NOMO-1 treated with dmso at 0.1 percent for 144 hours (cell line): ENCODE results near the gene DOLK.

ENCODE experiments used
- DNase-seq: peaks from one replicate; lab custom pipeline; 2025; ENCODE audit not compliant: unreplicated experiment; lab: John Stamatoyannopoulos, UW

DOLK gene

DNA sequence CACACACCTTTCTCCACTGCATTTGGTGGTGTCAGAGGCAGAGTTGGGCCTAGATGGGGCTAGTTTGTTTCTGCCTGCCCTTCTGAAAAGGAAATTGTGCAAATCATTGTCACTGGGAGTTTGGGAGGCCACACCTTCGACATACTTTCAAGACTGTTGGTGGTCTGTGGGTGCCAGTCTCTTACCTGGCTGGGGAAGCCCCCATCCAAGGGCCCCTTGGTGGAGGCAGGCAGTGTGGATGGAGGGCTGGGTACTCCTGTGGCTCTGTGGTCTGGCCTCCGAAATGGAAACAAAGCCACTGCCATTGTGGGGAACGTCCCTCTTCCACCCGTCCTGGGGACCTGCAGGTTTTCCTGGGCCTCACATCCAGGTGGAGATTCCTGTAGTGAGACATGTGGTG is 37.5 kb downstream of the DOLK start:
- DNase-seq, result no peak

DNA sequence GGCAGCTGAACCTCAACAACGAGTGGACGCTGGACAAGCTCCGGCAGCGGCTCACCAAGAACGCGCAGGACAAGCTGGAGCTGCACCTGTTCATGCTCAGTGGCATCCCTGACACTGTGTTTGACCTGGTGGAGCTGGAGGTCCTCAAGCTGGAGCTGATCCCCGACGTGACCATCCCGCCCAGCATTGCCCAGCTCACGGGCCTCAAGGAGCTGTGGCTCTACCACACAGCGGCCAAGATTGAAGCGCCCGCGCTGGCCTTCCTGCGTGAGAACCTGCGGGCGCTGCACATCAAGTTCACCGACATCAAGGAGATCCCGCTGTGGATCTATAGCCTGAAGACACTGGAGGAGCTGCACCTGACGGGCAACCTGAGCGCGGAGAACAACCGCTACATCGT is 39.0 kb downstream of the DOLK start:
- no peak for DNase-seq

DNA sequence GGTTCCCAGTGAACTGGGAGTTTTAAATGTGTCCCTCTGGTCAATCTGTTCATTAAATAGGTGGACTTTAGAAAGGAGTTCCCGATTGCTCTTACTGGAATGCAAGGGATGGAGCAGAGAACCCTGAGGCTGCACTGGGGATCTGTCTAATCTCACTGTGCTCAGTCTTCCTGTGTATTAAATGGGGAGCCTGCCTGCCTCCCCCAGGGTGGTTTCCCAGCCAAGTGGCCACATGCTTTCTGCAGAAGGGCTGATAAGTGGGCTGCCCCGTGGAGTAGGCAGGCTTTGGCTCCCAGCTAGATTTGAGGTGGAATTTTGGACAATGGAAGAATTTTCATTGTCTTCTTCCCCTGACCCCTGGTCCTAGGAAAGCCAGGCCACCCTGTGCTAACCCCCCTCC is 40.7 kb downstream of the DOLK start:
- no peak for DNase-seq

DNA sequence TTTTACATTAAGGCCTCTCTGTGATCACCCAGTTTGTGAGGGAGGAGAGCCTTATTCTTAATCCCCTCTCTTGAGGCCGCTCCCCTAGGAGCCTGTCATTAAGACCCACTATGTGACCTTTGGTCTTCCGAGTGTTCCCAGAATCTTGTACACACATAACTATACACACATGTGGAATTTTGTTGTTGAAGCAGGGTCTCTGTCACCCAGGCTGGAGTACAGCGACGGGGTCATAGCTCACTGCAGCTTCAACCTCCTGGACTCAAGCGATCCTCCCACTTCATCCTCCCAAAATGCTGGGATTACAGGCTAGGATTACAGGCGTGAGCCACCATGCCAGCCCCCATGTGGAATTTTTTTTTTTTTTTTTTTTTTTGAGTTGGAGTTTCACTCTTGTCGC is 41.4 kb downstream of the DOLK start:
- DNase-seq, result no peak

DNA sequence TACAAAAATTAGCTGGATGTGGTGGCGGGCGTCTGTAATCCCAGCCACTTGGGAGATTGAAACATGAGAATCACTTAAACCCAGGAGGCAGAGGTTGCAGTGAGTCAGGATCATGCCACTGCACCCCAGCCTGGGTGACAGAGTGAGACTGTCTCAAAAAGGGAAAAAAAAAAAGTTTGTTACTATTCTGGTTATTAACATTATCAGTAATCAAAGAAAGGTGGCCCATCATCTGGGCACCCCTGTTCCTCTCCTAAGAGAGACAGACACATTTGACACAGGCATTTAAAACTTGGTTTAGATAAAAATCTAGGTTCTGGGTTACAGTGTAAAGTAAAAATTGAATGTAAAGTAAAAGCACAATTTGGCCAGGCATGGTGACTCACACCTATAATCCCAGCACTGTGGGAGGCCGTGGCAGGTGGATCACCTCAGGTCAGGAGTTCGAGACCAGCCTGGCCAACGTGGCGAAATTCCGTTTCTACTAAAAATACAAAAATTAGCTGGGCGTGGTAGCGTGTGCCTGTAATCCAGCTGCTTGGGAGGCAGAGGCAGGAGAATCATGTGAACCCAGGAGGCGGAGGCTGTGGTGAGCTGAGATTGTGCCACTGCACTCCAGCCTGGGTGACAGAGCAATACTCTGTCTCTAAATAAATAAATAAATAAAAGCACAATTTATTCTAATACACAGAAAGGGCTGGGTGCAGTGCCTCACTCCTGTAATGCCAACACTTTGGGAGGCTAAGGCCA is 43.4 kb downstream of the DOLK start:
- DNase-seq, result no peak

DNA sequence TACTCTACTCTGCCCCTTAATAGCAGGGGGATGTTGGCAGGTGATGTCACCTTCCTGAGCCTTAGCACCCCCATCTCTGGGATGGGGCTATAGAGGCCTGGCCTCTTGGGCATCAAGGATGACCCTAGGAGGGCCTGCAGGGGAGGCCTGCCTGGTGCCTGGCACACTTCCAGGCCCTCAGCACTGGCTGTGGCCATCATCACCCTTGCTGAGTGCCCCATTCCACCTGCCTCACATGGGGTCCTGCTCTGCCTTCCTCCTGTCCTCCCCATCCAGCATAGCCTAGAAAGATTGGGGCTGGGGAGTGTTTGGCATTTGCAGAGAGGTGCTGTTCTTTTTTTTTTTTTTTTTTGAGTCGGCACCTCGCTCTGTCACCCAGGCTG is 44.3 kb downstream of the DOLK start:
- DNase-seq, result no peak

DNA sequence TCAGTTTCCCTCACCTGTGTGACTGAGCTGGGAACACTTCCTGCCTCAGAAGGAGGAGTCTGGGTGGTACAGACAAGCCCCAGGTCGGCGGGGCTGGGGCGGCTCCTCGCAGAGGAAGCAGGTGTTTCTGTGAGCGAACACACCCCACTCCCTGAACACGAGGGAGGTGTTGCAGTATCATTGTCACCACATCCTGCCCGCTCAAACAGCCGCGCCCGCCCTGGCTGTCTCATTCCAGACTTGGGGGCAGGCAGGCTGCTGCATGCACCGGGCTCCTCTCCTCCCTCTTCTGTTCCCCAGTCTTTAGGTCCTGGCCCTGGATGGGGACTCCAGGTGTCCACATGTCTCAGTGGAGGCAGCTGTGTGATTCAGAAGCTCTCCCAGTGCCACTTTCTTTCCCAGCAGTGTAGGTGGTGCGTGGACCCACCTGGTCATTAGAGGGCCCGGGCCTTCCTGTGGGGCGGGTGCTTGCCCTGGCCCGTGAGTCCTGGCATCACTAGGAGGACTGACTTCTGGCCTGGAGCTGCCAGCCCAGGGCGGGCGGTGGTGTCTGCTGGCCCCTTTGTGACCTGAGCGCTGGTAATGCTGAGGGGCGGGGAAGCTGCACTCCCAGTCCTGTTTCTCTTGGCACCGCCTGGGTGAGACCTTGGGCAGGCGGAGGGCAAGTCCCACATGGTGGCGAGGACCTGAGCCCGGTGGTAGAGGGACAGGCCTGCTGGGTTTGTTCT is 44.9 kb downstream of the DOLK start:
- no peak for DNase-seq

DNA sequence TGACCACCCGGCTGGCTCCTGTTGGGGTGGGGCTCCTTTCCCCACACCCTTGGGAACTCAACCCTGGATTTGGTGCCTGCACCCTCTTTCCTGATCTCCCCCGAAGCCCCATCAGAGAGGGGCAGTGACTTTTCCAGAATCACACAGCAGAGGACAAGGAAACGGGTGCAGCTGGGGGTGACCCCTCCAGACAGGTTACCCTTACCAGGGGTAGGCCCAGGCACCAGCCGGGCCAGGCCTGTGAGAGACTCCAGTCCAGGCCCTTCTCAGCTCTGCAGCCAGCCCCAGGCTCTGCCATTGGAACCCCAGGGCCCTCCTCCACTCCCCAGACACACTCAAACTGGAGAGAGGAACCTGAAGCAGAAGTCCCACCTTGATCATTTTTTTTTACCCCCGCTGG is 45.6 kb downstream of the DOLK start:
- DNase-seq, result no peak

DNA sequence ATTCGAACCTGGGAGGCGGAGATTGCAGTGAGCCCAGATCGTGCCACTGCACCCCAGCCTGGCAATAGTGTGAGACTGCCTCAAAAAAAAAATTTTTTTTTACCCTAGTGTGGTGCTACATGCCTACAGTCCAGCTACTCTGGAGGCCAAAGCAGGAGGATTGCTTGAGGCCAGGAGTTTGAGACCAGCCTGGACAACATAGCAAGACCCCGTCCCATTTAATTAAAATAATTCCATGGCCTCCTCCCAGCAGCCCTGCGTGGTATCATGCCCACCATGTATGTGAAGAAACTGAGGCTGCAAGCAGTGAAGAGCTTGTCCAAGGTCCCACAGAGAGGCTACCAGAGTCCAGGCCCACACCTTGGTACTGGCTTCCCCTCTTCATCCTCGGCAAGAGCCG is 46.0 kb downstream of the DOLK start:
- no peak for DNase-seq

DNA sequence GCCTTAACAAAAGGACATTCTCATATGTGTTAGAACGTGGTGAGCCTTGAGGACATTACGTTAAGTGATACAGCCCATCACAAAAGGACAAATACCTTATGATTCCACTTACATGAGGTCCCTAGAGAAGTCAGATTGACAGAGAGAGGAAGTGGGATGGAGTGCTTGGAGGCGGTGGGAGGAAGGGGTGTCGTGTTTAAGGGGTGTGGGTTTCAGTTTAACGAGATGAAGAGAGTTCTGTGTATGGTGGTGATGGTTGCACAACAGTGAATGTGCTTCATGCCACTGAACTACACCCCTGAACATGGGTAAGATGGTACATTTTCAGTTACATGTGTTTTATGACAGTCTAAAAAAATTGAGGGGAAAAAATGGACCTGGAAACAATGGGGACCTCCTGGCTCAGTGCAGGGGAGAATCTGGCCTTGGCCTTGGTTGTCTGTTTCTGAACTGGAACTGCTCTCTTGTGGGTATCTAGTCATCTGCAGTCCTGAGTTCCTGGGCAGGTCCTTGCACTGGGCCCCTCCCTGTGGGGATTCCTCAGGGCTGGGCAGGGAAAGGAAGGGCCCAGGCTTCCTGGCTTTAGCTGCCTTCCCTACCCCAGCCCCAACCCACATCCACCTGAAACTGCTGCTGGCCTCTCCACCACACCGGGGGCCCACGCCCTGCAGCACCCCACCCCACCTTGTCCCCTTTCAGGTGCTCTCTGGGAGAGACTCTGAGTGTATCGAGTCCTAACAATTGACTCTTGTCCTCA is 47.7 kb downstream of the DOLK start:
- peak; percentile 26 for DNase-seq

DNA sequence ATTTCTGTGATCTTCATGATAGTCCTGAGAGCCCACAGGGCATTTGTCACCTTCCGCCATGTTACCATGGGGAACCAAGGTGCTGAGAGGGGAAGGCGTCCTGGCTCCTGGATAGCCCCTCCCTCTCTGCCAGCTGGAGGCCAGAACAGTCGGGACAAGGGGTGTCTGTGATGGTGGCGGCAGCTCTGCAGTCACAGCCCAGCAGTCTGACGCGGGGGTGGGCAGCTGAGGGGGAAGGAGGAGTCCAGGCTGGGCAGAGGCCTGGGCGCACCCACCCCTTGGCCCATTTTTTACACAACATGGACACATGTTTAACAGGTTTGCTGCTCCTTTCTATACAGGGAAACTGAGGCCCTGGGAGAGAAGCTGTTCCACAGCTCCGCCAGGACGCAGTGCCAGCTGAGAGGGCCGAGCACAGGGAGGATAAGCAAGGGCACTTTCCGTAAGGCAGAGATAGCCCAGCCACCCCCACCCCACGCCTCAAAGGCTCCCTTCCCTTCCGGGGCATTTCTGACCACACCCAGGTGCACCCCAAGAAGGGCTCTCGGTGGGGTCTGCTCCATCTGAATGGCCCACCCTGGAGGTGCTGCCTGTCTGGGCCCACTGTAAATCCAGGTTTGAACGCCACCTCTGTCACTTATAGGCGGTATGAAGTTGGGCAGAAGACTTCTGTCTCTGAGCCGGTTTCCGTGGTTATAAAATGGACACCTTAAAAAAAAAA is 48.4 kb downstream of the DOLK start:
- DNase-seq, result no peak

DNA sequence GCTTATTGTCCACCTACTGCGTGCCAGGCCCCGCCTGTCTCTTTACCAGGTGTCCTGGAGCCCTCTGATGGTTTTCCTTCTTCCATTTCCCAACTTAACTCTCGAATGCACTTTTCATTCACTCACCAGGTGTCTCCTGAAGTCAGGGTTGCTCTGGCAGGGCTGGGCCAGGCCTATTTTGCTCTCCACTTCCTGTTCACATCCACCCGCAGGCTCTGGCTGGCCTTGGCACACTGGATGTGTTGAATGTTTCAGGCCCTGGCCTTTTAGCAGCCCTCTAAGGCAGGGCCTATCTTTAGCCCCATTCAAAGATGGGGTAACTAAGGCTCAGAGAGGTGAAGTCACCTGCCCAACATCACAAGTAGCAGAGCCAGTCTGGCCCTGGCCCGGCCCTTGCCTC is 49.0 kb downstream of the DOLK start:
- no peak for DNase-seq

DNA sequence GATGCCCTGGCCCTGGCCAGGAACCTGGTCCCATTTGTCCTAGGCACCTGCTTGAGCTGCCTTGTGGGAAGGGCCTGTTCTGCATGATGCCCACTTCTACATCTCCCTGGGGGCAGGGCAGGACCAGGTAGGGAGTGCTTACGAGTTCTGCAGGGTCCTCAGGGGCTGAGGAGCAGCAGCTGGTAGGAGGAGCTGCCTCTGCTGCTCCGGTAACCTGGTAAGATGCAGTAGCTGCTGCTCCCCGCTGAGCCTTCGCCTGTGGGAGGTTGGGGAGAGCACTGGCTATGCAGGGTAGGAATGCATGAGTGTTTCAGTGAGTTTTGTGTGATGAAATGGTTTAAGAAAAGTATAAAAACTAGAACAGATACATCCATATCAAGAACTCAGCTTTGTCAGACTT is 51.8 kb downstream of the DOLK start:
- DNase-seq, result no peak
